Heart right ventricle (tissue), 16 donors: Measurements from ENCODE around the gene ZC3H10. TPM values are rescaled to one million over a fixed set of nuclear protein-coding genes. Genes with fewer than 3 reads are reported as not detected.

Experiments
- ATAC-seq, 8 donors: fragments of 200-7000 bp; cut with Tn5 transposase; one replicate each; pipeline ENCODE4 v1.9.1; 2020; ENCODE audit warnings: mild to moderate bottlenecking in 8 of 8, moderate library complexity in 8 of 8, moderate number of reproducible peaks in 1 of 8
- DNase-seq, 2 donors: peaks; one replicate each; pipeline ENCODE4 v3.0.0-alpha.2; 2020
- H3K27ac ChIP-seq, 10 donors: fragments of 200-600 bp; sonication (generic) in 2 of 10; one replicate each; pipeline versions ENCODE4 v1.5.0 to v1.8.0; 2020 to 2022; ENCODE audit warnings: mild to moderate bottlenecking in 3 of 10
- H3K27me3 ChIP-seq, 7 donors: fragments of 200-600 bp; one replicate each; pipeline ENCODE4 v1.8.0; 2021 to 2022; ENCODE audit warnings: mild to moderate bottlenecking in 2 of 7
- H3K36me3 ChIP-seq, 9 donors: fragments of 200-600 bp; sonication (generic) in 1 of 9; one replicate each; pipeline versions ENCODE4 v1.5.0 to v1.8.0; 2020 to 2022; ENCODE audit warnings: mild to moderate bottlenecking in 2 of 9
- H3K4me1 ChIP-seq, 9 donors: fragments of 200-600 bp; sonication (generic) in 1 of 9; one replicate each; pipeline versions ENCODE4 v1.5.0 to v1.8.0; 2020 to 2022; ENCODE audit warnings: mild to moderate bottlenecking in 4 of 9
- H3K4me3 ChIP-seq, 10 donors: fragments of 200-600 bp; sonication (generic) in 2 of 10; one replicate each; pipeline versions ENCODE4 v1.5.0 to v1.8.0; 2020 to 2022; ENCODE audit warnings: mild to moderate bottlenecking in 7 of 10, moderate library complexity in 2 of 10
- H3K9me3 ChIP-seq, 11 donors: fragments of 200-600 bp in 10 of 11; sonication (generic) in 2 of 11; one replicate each; pipeline versions ENCODE4 v1.5.0 to v1.8.0; 2013 to 2022; ENCODE audit warnings: mild to moderate bottlenecking in 2 of 11, control low read depth in 1 of 11, moderate library complexity in 1 of 11
- WGBS, 2 donors: extraction: QIAGEN DNeasy Blood & Tissue Kit; methylation state at CpG; one replicate each; pipeline ENCODE4 v1.1.7; 2013; ENCODE audit warnings: inconsistent platforms in 1 of 2; 5-methylcytosine and 5-hydroxymethylcytosine counted together
- intact Hi-C, 10 donors: fragments of 100-400 bp; cut with DNase I; formaldehyde crosslinking; loops; one replicate each; pipeline versions ENCODE4 v1.11.1 to v1.14.2; 2022
- polyA plus RNA-seq, 2 donors: library from polyadenylated mRNA; stranded (reverse); fragments of 200-250 nt; gene quantifications; one replicate each; pipeline ENCODE4 v1.2.3, GENCODE V29; 2013
- total RNA-seq, 10 donors: library from RNA; stranded (reverse); fragmentation: NEBNext Ultra II Directional in 3 of 10; extraction: Animal tissue kit (Norgen Biotek cat#: 25700) in 3 of 10; gene quantifications; one replicate each; pipeline versions ENCODE4 v1.2.1 to v1.2.4, GENCODE V29; 2021 to 2023
- TF ChIP-seq, protein P1 (sequence below), 9 donors: fragments of 200-600 bp; sonication (generic) in 2 of 9; IDR thresholded peaks; one replicate each; pipeline versions ENCODE4 v1.5.0 to v1.8.0; 2021 to 2022; ENCODE audit warnings: antibody characterized with exemption in 9 of 9, mild to moderate bottlenecking in 5 of 9, moderate library complexity in 1 of 9
- donor health status: Arrhythmogenic right ventricular cardiomyopathy.
- donor health status: ischemic (EF 13 %, LVEDD 7.1; RV severe dilation, severe dysfunction).
- donor health status: healthy with polysubstance abuse.
- donor health status: DM: no; HTN: yes; CAD: no.
- donor health status: DM: no; HTN: no; CAD: no.
- donor health status: ischemic (EF 25% LVEDD 6.9; RV normal size, moderate dysfunction).
- donor health status: ischemic (EF 25% LVEDD 5.7; RV mildly dilated, moderate dysfunction).
- donor health status: healthy.
- donor health status: DM: yes; HTN: yes; CAD: no.
- donor health status: Ischemic cardiomyopathy.
- donor health status: ischemic (EF 35%, LVEDD 5.7; RV mildly dilated, moderate dysfunction).
- donor health status: nonischemic (EF 11% LVEDD 7.7; RV severe dilation, severe dysfunction).
- donor health status: DM: yes; HTN: yes; CAD: no.
- donor health status: PGD.
- donor health status: ischemic (EF 29% LVEDD 5.4; RV normal size, mild dysfunction).
- donor health status: nonischemic (EF 23%, LVEDD 6.1; RV moderate dilation, normal function).

Gene ZC3H10
- total and polyA plus RNA-seq, 12 donors, result 2.1 to 5.8 (median 4.8) TPM

DNA sequence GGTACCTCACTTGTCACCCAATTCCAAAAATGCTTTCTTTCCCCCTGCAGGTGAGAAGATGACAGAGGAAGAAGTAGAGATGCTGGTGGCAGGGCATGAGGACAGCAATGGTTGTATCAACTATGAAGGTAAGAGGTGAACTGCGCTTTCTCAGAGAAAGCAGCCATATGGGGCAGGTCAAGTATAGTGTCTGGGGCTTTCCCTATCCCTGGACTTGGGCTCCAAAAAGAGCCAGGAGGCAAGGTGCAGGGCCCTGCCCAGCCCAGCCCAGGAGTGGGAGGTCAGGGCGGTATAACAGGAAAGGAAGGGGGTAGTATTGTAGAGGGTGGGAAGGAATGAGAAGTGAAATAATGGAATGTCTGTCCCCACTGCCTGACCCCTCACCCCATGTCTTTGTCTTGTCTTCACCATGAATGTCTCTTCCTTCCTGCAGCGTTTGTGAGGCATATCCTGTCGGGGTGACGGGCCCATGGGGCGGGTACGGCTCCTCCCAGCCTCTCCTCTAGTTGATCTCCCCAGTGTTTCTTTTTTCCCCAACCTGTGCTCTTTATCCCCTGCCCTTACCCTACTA is 42.2 kb downstream of the ZC3H10 start:
- peaks cover 20 to 56% (median 40%) of the 10 kb centered on the region in 9 donors for H3K4me1 ChIP-seq
- peak overlapping the region; percentile 73 to 98 (median 91) for H3K4me3 ChIP-seq
- H3K36me3 ChIP-seq, result peaks cover 8 to 65% (median 55%) of the 10 kb centered on the region in 9 donors
- ATAC-seq, result no peak
- intact Hi-C loops, result loop anchor here in 2 of 10 donors (2.0 kb wide), 2 partner anchors 29 to 41 kb away; partner anchors contain the start of genes SMARCC2 (in 2 of the 2) and ZC3H10 (in 1 of the 2)
- no peaks in the 10 kb centered on the region for H3K27me3 ChIP-seq
- no peak for DNase-seq
- H3K9me3 ChIP-seq, result no peaks in the 10 kb centered on the region
- peak overlapping the region; percentile 93 to 99 (median 98) for H3K27ac ChIP-seq
- whole genome bisulfite sequencing, 2 donors, result 16 to 20% methylated on average over 7 of the region's 7 CpGs
- TF ChIP-seq, protein P1, sequence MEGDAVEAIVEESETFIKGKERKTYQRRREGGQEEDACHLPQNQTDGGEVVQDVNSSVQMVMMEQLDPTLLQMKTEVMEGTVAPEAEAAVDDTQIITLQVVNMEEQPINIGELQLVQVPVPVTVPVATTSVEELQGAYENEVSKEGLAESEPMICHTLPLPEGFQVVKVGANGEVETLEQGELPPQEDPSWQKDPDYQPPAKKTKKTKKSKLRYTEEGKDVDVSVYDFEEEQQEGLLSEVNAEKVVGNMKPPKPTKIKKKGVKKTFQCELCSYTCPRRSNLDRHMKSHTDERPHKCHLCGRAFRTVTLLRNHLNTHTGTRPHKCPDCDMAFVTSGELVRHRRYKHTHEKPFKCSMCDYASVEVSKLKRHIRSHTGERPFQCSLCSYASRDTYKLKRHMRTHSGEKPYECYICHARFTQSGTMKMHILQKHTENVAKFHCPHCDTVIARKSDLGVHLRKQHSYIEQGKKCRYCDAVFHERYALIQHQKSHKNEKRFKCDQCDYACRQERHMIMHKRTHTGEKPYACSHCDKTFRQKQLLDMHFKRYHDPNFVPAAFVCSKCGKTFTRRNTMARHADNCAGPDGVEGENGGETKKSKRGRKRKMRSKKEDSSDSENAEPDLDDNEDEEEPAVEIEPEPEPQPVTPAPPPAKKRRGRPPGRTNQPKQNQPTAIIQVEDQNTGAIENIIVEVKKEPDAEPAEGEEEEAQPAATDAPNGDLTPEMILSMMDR (IDR thresholded peaks at IDR 0.05), result no peak

DNA sequence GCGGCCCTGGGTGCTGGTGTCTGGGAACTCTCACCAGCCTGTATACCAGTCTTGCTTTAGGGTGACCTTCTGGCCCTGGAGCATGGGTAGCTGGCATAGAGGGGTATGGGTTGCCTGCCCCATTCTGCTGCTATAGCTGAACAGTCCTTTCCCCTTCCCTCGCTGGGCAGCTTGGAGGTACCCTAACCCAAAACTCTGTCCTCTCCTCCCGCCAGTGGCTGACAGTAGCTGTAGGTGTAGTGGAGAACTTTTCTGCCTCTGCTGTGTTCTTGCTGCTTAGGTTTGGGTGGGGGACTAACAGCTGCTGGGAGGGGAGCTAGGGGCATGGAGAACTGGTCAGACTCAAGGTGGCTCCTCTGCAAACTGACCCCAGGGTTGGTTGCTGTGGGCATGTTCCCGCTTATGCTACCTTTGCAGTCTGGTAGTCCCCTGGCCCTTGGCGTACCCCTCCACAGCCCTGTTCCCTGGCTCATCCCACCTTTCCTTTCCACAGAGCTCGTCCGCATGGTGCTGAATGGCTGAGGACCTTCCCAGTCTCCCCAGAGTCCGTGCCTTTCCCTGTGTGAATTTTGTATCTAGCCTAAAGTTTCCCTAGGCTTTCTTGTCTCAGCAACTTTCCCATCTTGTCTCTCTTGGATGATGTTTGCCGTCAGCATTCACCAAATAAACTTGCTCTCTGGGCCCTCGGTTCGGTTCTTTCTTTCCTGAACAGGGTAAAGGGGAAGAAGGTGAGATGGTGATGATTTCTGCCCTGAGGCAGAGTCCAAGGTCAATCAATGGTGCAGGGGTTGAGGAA is 43.0 kb downstream of the ZC3H10 start:
- ATAC-seq (no peak), DNase-seq (no peak)
- 38 to 48% methylated on average over 11 of the region's 11 CpGs for WGBS, 2 donors
- intact Hi-C loops, result loop anchor here in 2 of 10 donors (2.0 kb wide), 2 partner anchors 28 to 42 kb away; partner anchors contain the start of genes SMARCC2 (in 2 of the 2) and ZC3H10 (in 1 of the 2)
- peaks cover 8 to 70% (median 63%) of the 10 kb centered on the region in 9 donors for H3K36me3 ChIP-seq
- peaks cover 20 to 64% (median 40%) of the 10 kb centered on the region in 9 donors for H3K4me1 ChIP-seq
- H3K4me3 ChIP-seq, result peak overlapping the region; percentile 73 to 98 (median 91)
- TF ChIP-seq, protein P1 (IDR thresholded peaks at IDR 0.05), result no peak
- H3K27me3 ChIP-seq, result no peaks in the 10 kb centered on the region
- peak overlapping the region in 9 of 10 donors; percentile 93 to 99 (median 97) for H3K27ac ChIP-seq
- H3K9me3 ChIP-seq, result no peaks in the 10 kb centered on the region

DNA sequence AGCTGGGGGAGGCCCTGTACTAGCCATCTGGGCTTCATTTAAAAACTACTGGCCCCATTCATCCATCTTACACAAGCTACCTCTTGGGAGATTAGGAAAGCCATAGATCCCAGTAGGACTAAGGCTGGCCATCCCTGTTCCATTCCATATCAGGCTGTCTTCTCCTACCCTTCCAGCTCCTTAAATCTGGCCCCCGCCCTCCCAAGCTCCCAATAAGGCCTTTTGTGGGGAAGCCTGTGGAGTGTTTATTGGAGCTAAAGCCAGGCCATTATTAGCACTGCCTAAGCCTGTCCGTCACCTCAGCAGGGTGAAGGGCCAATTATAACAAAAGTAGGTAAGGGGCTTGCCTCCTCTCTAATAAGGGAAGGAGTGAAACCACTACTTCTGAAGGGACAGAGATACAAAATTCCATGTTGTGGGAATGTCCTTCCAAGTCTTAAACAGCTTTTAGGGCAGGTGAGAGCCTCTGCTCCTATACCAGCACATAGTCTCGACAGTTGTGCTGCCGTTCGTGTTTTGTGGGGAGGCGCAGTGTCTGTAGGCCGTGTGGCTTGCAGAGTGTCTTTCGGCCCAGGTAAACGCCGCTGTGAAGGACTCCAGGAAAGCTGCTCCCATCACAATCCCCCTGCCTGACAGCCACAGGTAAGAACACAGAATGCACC is 43.8 kb downstream of the ZC3H10 start:
- TF ChIP-seq, protein P1 (IDR thresholded peaks at IDR 0.05), result no peak
- no peak for ATAC-seq
- Histone ChIP-seq H3K9me3 (no peaks in the 10 kb centered on the region), H3K4me3 (peak overlapping the region in 5 of 10 donors; percentile 73 to 95 (median 83)), H3K27me3 (no peaks in the 10 kb centered on the region), H3K27ac (peak overlapping the region in 7 of 10 donors; percentile 93 to 99 (median 97)), H3K36me3 (peaks cover 8 to 77% (median 71%) of the 10 kb centered on the region in 9 donors), H3K4me1 (peaks cover 20 to 59% (median 39%) of the 10 kb centered on the region in 9 donors)
- intact Hi-C loops, result loop anchor here in 2 of 10 donors (2.0 kb wide), 2 partner anchors 27 to 43 kb away; partner anchors contain the start of genes SMARCC2 (in 2 of the 2) and ZC3H10 (in 1 of the 2)
- WGBS, 2 donors, result 59 to 70% methylated on average over 10 of the region's 10 CpGs
- no peak for DNase-seq
